Measurements from ENCODE around the gene NSG2.

NSG2 gene

GRCh38 chr5:174044466-174045254 lies 846 bp upstream of the NSG2 start:
- H3K4me2 ChIP-seq (ENCODE audit: low read depth, low read length): no peak overlapping the region
- H3K9ac ChIP-seq (ENCODE audit: low read length): no peak overlapping the region
- no peaks in the 10 kb centered on the region for H3K36me3 ChIP-seq (replicated peaks; ENCODE audit: insufficient read depth, low read length)
- H3K27me3 ChIP-seq (replicated peaks; ENCODE audit: insufficient read depth, low read length): no peaks in the 10 kb centered on the region
- H2AFZ ChIP-seq (ENCODE audit: low read length): no peak overlapping the region
- H3K4me3 ChIP-seq (ENCODE audit: low read length): no peak overlapping the region
- no peaks in the 10 kb centered on the region for H3F3A ChIP-seq (ENCODE audit: insufficient read depth, low read length)
- H3K27ac ChIP-seq (ENCODE audit: low read length): no peak overlapping the region
- H3K4me1 ChIP-seq (ENCODE audit: low read length): no peaks in the 10 kb centered on the region
- no peaks in the 10 kb centered on the region for H3K9me2 ChIP-seq (replicated peaks; ENCODE audit: insufficient read depth, low read length)
- no peak for DNase-seq
- no peaks in the 10 kb centered on the region for H3K9me3 ChIP-seq (replicated peaks; ENCODE audit: insufficient read depth, low read length)
- H4K20me1 ChIP-seq (ENCODE audit: insufficient read depth, low read length): no peaks in the 10 kb centered on the region
- no peaks in the 10 kb centered on the region for H3K79me2 ChIP-seq (ENCODE audit: low read length)
- TF ChIP-seq CTCF (IDR thresholded peaks at IDR 0.05; ENCODE audit: low read length): no peak
- TF ChIP-seq EZH2 (optimal IDR thresholded peaks at IDR 0.05; ENCODE audit: low read depth, low read length): no peak
- TF ChIP-seq EZH2phosphoT487 (IDR thresholded peaks at IDR 0.05; ENCODE audit: low read length): no peak

GRCh38 chr5:174046558-174046957 lies 1.1 kb downstream of the NSG2 start:
- Histone ChIP-seq H3K27ac (ENCODE audit: low read length) (no peak overlapping the region), H3K36me3 (replicated peaks; ENCODE audit: insufficient read depth, low read length) (no peaks in the 10 kb centered on the region), H3K9me3 (replicated peaks; ENCODE audit: insufficient read depth, low read length) (no peaks in the 10 kb centered on the region), H3K79me2 (ENCODE audit: low read length) (no peaks in the 10 kb centered on the region), H3K4me1 (ENCODE audit: low read length) (no peaks in the 10 kb centered on the region), H2AFZ (ENCODE audit: low read length) (no peak overlapping the region), H3K4me3 (ENCODE audit: low read length) (no peak overlapping the region), H4K20me1 (ENCODE audit: insufficient read depth, low read length) (no peaks in the 10 kb centered on the region), H3K9me2 (replicated peaks; ENCODE audit: insufficient read depth, low read length) (no peaks in the 10 kb centered on the region), H3K4me2 (ENCODE audit: low read depth, low read length) (no peak overlapping the region), H3K27me3 (replicated peaks; ENCODE audit: insufficient read depth, low read length) (no peaks in the 10 kb centered on the region), H3K9ac (ENCODE audit: low read length) (no peak overlapping the region), H3F3A (ENCODE audit: insufficient read depth, low read length) (no peaks in the 10 kb centered on the region)
- DNase-seq: no peak
- TF ChIP-seq CTCF (IDR thresholded peaks at IDR 0.05; ENCODE audit: low read length): no peak
- no peak for TF ChIP-seq EZH2phosphoT487 (IDR thresholded peaks at IDR 0.05; ENCODE audit: low read length)
- TF ChIP-seq EZH2 (optimal IDR thresholded peaks at IDR 0.05; ENCODE audit: low read depth, low read length): no peak

- Histone ChIP-seq H3K4me1 (ENCODE audit: low read length) (peaks cover 6% of the 10 kb centered on the region), H3K36me3 (replicated peaks; ENCODE audit: insufficient read depth, low read length) (no peaks in the 10 kb centered on the region), H3K27ac (ENCODE audit: low read length) (no peak overlapping the region), H3K4me3 (ENCODE audit: low read length) (no peak overlapping the region), H2AFZ (ENCODE audit: low read length) (no peak overlapping the region), H3K4me2 (ENCODE audit: low read depth, low read length) (no peak overlapping the region), H3F3A (ENCODE audit: insufficient read depth, low read length) (no peaks in the 10 kb centered on the region), H3K27me3 (replicated peaks; ENCODE audit: insufficient read depth, low read length) (no peaks in the 10 kb centered on the region), H3K9me2 (replicated peaks; ENCODE audit: insufficient read depth, low read length) (no peaks in the 10 kb centered on the region), H3K9me3 (replicated peaks; ENCODE audit: insufficient read depth, low read length) (no peaks in the 10 kb centered on the region), H4K20me1 (ENCODE audit: insufficient read depth, low read length) (no peaks in the 10 kb centered on the region), H3K9ac (ENCODE audit: low read length) (no peak overlapping the region), H3K79me2 (ENCODE audit: low read length) (no peaks in the 10 kb centered on the region)
- no peak for TF ChIP-seq CTCF (IDR thresholded peaks at IDR 0.05; ENCODE audit: low read length)
- TF ChIP-seq EZH2phosphoT487 (IDR thresholded peaks at IDR 0.05; ENCODE audit: low read length): no peak
- TF ChIP-seq EZH2 (optimal IDR thresholded peaks at IDR 0.05; ENCODE audit: low read depth, low read length): no peak
- no peak for DNase-seq
Measured at GRCh38 chr5:174047472-174048099, 2.1 kb downstream of the NSG2 start.

Data from MM.1S (cell line).